ENCODE data around the gene SLC49A4.

- no peak for TF ChIP-seq LEF1 (IDR thresholded peaks at IDR 0.05; ENCODE audit: borderline replicate concordance)
- no peak for TF ChIP-seq FOXA1 (IDR thresholded peaks at IDR 0.05)
Observed at GRCh38 chr3:122797291-122797690, 2.4 kb downstream of the SLC49A4 start.

All from HEK293T (cell line).